Measurements from ENCODE around the gene SYNJ2. TPM values are rescaled to one million over a fixed set of nuclear protein-coding genes. Genes with fewer than 3 reads are reported as not detected.

The SYNJ2 gene
- total RNA-seq, 2 experiments from 2014 or later: 34.6 to 38.0 TPM

DNA sequence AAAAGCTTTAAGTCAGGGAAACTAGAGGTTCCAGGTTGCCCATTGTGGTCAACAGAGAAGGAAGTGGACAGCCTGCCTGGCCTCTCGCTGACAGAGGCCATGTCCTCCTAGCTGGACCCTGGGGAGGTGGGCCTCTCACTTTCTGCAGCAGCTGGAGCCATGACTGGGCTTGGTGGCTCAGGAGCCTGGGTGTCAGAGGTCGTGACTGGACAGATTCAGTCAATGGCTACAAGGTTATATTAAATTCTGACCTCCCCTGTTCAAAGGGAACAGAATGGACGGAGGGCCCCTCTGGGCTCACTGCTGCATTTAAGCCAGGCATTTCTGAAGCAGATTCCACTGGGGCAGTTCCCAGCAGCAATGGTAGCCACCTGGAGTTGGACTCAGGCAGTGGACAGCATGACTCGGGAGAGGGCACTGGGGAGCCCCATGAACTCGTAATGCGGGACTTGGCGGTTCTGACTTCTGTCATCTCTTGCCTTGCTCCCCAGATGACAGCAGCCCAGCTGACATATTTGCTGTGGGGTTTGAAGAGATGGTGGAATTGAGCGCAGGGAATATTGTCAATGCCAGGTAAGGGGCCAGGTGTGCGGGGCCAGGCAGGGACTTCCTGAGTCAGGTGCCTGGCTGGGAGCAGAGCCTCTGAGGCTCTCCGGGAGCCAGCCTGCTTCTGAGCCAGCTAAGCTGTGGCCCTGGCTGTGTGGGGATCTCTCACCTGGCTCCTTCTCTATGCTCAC, 86.7 kb downstream of the SYNJ2 start:
- Histone ChIP-seq H3K27ac (ENCODE audit: low read depth in 1 of 2, low read length in 2 of 2) (no peak overlapping the region), H3K4me1 (ENCODE audit: insufficient read depth, low read length) (peaks cover 17% of the 10 kb centered on the region), H3K9me3 (ENCODE audit: control insufficient read depth in 1 of 2, insufficient read depth in 1 of 2, low read length in 2 of 2) (no peaks in the 10 kb centered on the region), H3K4me3 (ENCODE audit: low read length) (no peak overlapping the region), H3K36me3 (ENCODE audit: insufficient read depth, low read length) (peaks cover 57% of the 10 kb centered on the region), H3K27me3 (ENCODE audit: control insufficient read depth in 1 of 2, insufficient read depth in 2 of 2, low read length in 2 of 2) (no peaks in the 10 kb centered on the region)
- peaks cover 6% of the 10 kb centered on the region for H3K4me1 Mint-ChIP-seq (ENCODE audit: low read depth)
- no peak for TF ChIP-seq CTCF (IDR thresholded peaks at IDR 0.05)
- no peak overlapping the region for H3K27ac Mint-ChIP-seq
- no peaks in the 10 kb centered on the region for H3K9me3 Mint-ChIP-seq
- DNase-seq (no peak), ATAC-seq (ENCODE audit: poor library complexity) (no peak)
- peaks cover 75% of the 10 kb centered on the region for H3K36me3 Mint-ChIP-seq (ENCODE audit: low read depth)
- ChIA-PET CTCF (no interaction called here), POLR2A (interaction anchor here (0.5 to 0.6 kb wide), 2 partner anchors 165 to 986 kb away, joined by 3 read pairs; no protein-coding TSS in a partner anchor)
- H3K4me3 Mint-ChIP-seq: no peak overlapping the region
- H3K27me3 Mint-ChIP-seq: no peaks in the 10 kb centered on the region
- intact Hi-C loops (cut with DNase I, micrococcal nuclease): no loop called here

GRCh38 chr6:158068893-158069799, 87.5 kb downstream of the SYNJ2 start:
- intact Hi-C loops (cut with DNase I, micrococcal nuclease): no loop called here
- Mint-ChIP-seq H3K4me1 (ENCODE audit: low read depth) (peaks cover 6% of the 10 kb centered on the region), H3K9me3 (no peaks in the 10 kb centered on the region), H3K36me3 (ENCODE audit: low read depth) (peaks cover 74% of the 10 kb centered on the region), H3K27ac (no peak overlapping the region), H3K27me3 (no peaks in the 10 kb centered on the region), H3K4me3 (no peak overlapping the region)
- DNase-seq (no peak), ATAC-seq (ENCODE audit: poor library complexity) (no peak)
- no peak for TF ChIP-seq CTCF (IDR thresholded peaks at IDR 0.05)
- Histone ChIP-seq H3K4me3 (ENCODE audit: low read length) (no peak overlapping the region), H3K4me1 (ENCODE audit: insufficient read depth, low read length) (peaks cover 17% of the 10 kb centered on the region), H3K27ac (ENCODE audit: low read depth in 1 of 2, low read length in 2 of 2) (peak overlapping the region in 1 of 2 donors; percentile 23), H3K27me3 (ENCODE audit: control insufficient read depth in 1 of 2, insufficient read depth in 2 of 2, low read length in 2 of 2) (no peaks in the 10 kb centered on the region), H3K9me3 (ENCODE audit: control insufficient read depth in 1 of 2, insufficient read depth in 1 of 2, low read length in 2 of 2) (no peaks in the 10 kb centered on the region), H3K36me3 (ENCODE audit: insufficient read depth, low read length) (peaks cover 54% of the 10 kb centered on the region)
- CTCF ChIA-PET: interaction anchor here (1.3 kb wide), 1 partner anchor 43 kb away, joined by 5 read pairs; no protein-coding TSS in a partner anchor
- POLR2A ChIA-PET: interaction anchor here (0.6 kb wide), 1 partner anchor 985 kb away, joined by 3 read pairs; no protein-coding TSS in a partner anchor

DNA sequence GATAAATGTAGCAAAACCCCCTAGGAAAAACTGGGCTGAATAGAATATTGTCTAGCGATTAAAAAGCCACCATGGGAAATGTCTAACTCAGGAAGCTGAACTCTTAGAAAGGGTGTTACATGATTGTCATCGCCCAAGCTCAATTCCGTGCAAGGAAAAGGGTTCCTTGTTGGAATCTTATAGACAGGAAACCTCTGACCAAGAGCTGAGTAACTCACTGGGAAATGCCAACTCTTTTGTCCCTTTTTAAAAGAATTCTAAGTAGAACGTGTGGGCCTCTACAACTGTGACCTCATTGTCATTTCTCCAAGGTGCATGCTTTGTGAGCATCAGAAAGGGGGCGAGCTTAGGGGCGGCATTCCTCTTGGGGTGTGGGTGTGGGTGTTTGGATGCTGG, 88.1 kb downstream of the SYNJ2 start:
- Histone ChIP-seq H3K27ac (ENCODE audit: low read depth in 1 of 2, low read length in 2 of 2) (no peak overlapping the region), H3K9me3 (ENCODE audit: control insufficient read depth in 1 of 2, insufficient read depth in 1 of 2, low read length in 2 of 2) (no peaks in the 10 kb centered on the region), H3K27me3 (ENCODE audit: control insufficient read depth in 1 of 2, insufficient read depth in 2 of 2, low read length in 2 of 2) (no peaks in the 10 kb centered on the region), H3K4me3 (ENCODE audit: low read length) (no peak overlapping the region), H3K36me3 (ENCODE audit: insufficient read depth, low read length) (peaks cover 52% of the 10 kb centered on the region), H3K4me1 (ENCODE audit: insufficient read depth, low read length) (peaks cover 17% of the 10 kb centered on the region)
- peaks cover 6% of the 10 kb centered on the region for H3K4me1 Mint-ChIP-seq (ENCODE audit: low read depth)
- peaks cover 80% of the 10 kb centered on the region for H3K36me3 Mint-ChIP-seq (ENCODE audit: low read depth)
- no peaks in the 10 kb centered on the region for H3K9me3 Mint-ChIP-seq
- no peak overlapping the region for H3K4me3 Mint-ChIP-seq
- H3K27me3 Mint-ChIP-seq: no peaks in the 10 kb centered on the region
- intact Hi-C loops (cut with DNase I, micrococcal nuclease): loop anchor here (2.0 to 10.0 kb wide), 4 partner anchors 42 to 755 kb away; partner anchors contain the start of gene SYNJ2 (in 1 of the 2)
- DNase-seq: no peak
- ATAC-seq (ENCODE audit: poor library complexity): no peak
- ChIA-PET CTCF (interaction anchor here (1.3 kb wide), 1 partner anchor 43 kb away, joined by 5 read pairs; no protein-coding TSS in a partner anchor), POLR2A (no interaction called here)
- no peak overlapping the region for H3K27ac Mint-ChIP-seq
- TF ChIP-seq CTCF (IDR thresholded peaks at IDR 0.05): no peak

Data from CD4-positive, alpha-beta T cell (primary cell).